Stimulated activated CD4-positive, alpha-beta T cell treated with anti-CD3 and anti-CD28 coated beads, Interleukin-12 subunit alpha, Interleukin-12 subunit beta, amount 100 ng/mL, for 48 hours (primary cell): ENCODE measurements around the gene DPYSL4.
A peak's percentile ranks its signal among the peaks of the same experiment; 100 is the strongest.

Experiments used
- DNase-seq, 3 donors: peaks; one replicate each; pipeline ENCODE4 v3.0.0-alpha.2; 2020; ENCODE audit warnings: low read depth in 2 of 3, low spot score in 1 of 3

Gene DPYSL4

GRCh38 chr10:132241086-132241485, 54.3 kb downstream of the DPYSL4 start:
- no peak for DNase-seq

GRCh38 chr10:132241496-132241895, 54.7 kb downstream of the DPYSL4 start:
- DNase-seq, result no peak

- no peak for DNase-seq
These were observed 55.5 kb downstream of the DPYSL4 start for GRCh38 chr10:132242103-132242840.

- no peak for DNase-seq
These were observed 56.4 kb downstream of the DPYSL4 start for GRCh38 chr10:132243141-132243540.

GRCh38 chr10:132243626-132244025, 56.9 kb downstream of the DPYSL4 start:
- DNase-seq, result no peak

- no peak for DNase-seq
These were observed 58.3 kb downstream of the DPYSL4 start for GRCh38 chr10:132245056-132245455.

- no peak for DNase-seq
These were observed 59.5 kb downstream of the DPYSL4 start for GRCh38 chr10:132246296-132246695.

- DNase-seq, result no peak
These were observed 61.2 kb downstream of the DPYSL4 start for GRCh38 chr10:132247943-132248342.

GRCh38 chr10:132248455-132249225, 61.9 kb downstream of the DPYSL4 start:
- peak in 2 of 3 donors; percentile 30 to 38 for DNase-seq

- DNase-seq, result no peak
These were observed 62.5 kb downstream of the DPYSL4 start for GRCh38 chr10:132249226-132249724.

GRCh38 chr10:132249824-132250375, 63.2 kb downstream of the DPYSL4 start:
- DNase-seq, result no peak

GRCh38 chr10:132250481-132251475, 64.0 kb downstream of the DPYSL4 start:
- no peak for DNase-seq

GRCh38 chr10:132251928-132252327, 65.2 kb downstream of the DPYSL4 start:
- no peak for DNase-seq

GRCh38 chr10:132252412-132252811, 65.7 kb downstream of the DPYSL4 start:
- DNase-seq, result no peak

GRCh38 chr10:132253092-132253687, 66.4 kb downstream of the DPYSL4 start:
- no peak for DNase-seq

- no peak for DNase-seq
These were observed 68.1 kb downstream of the DPYSL4 start for GRCh38 chr10:132254841-132255240.
